H1 (cell line): ENCODE results near the gene ADCY5.

Experiments
- POLR2A ChIP-seq, 2 experiments: IDR thresholded peaks; 1 replicate in 1 of 2; 2 replicates in 1 of 2; pipeline ENCODE4 v1.6.1; 2011; ENCODE audit warnings: low read depth in 2 of 2, low read length in 2 of 2, mild to moderate bottlenecking in 2 of 2; ENCODE audit errors: control extremely low read depth in 1 of 2
- RFX5 ChIP-seq: IDR thresholded peaks from 2 replicates; pipeline ENCODE4 v1.6.1; 2011; ENCODE audit warnings: low read depth, low read length, improper control_type of control experiment, borderline replicate concordance
- SIN3A ChIP-seq, 2 experiments: IDR thresholded peaks in 1 of 2; conservative IDR thresholded peaks in 1 of 2; 2 replicates each; pipeline ENCODE4 v1.6.1; 2011 to 2012; ENCODE audit warnings: low read length in 2 of 2, improper control_type of control experiment in 1 of 2, low read depth in 1 of 2, mild to moderate bottlenecking in 1 of 2
- TF ChIP-seq, protein P1 (sequence below), 3 experiments: IDR thresholded peaks; 1 replicate in 2 of 3; 2 replicates in 1 of 3; pipeline versions ENCODE4 v1.5.1 to v1.6.1; 2011; ENCODE audit warnings: low read length in 3 of 3, mild to moderate bottlenecking in 3 of 3, inconsistent platforms in 2 of 3, low read depth in 1 of 3, moderate library complexity in 1 of 3; ENCODE audit not compliant: insufficient read depth in 1 of 3; ENCODE audit errors: control extremely low read depth in 1 of 3

DNA sequence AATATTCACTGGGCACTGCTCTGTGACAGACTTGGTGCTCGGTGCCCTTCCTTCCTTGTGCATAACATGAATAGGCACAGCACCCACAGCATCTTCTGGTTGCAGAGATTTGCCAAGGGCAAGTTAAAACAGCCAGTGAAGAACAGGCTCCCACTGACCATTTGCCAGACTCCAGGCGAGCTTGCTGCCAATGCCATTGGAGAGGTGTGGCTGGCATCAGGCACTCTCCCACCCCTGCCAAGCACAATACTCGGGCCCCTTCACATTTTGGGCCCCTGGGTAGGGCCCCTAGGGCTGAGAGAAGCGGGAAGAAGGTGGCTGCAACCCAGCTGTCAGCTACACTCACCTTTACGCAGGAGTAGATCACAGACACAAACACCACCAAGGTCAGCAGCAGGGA lies 135.0 kb downstream of the ADCY5 start:
- TF ChIP-seq, protein P1, sequence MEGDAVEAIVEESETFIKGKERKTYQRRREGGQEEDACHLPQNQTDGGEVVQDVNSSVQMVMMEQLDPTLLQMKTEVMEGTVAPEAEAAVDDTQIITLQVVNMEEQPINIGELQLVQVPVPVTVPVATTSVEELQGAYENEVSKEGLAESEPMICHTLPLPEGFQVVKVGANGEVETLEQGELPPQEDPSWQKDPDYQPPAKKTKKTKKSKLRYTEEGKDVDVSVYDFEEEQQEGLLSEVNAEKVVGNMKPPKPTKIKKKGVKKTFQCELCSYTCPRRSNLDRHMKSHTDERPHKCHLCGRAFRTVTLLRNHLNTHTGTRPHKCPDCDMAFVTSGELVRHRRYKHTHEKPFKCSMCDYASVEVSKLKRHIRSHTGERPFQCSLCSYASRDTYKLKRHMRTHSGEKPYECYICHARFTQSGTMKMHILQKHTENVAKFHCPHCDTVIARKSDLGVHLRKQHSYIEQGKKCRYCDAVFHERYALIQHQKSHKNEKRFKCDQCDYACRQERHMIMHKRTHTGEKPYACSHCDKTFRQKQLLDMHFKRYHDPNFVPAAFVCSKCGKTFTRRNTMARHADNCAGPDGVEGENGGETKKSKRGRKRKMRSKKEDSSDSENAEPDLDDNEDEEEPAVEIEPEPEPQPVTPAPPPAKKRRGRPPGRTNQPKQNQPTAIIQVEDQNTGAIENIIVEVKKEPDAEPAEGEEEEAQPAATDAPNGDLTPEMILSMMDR (IDR thresholded peaks at IDR 0.05; ENCODE audit: control extremely low read depth in 1 of 3, insufficient read depth in 1 of 3, low read depth in 1 of 3, low read length in 3 of 3): no peak
- TF ChIP-seq SIN3A (conservative IDR thresholded peaks at IDR 0.05 in 1 of 2, IDR thresholded peaks at IDR 0.05 in 1 of 2; ENCODE audit: low read depth in 1 of 2, low read length in 2 of 2): no peak
- TF ChIP-seq RFX5: no peak
- no peak for TF ChIP-seq POLR2A (IDR thresholded peaks at IDR 0.05; ENCODE audit: control extremely low read depth in 1 of 2, low read depth in 2 of 2, low read length in 2 of 2)
